ENCODE measurements around the gene DAB1. TPM values are rescaled to one million over a fixed set of nuclear protein-coding genes. Genes with fewer than 3 reads are reported as not detected.
A peak's percentile ranks its signal among the peaks of the same experiment; 100 is the strongest.
"Not testable (repeated sequence)": the region's sequence is repeated elsewhere in the genome, so short reads cannot be mapped to it uniquely, and the experiment has no call there.

The DAB1 gene
- total RNA-seq, 1 donor from 2014 or later = 35.9 TPM

DNA sequence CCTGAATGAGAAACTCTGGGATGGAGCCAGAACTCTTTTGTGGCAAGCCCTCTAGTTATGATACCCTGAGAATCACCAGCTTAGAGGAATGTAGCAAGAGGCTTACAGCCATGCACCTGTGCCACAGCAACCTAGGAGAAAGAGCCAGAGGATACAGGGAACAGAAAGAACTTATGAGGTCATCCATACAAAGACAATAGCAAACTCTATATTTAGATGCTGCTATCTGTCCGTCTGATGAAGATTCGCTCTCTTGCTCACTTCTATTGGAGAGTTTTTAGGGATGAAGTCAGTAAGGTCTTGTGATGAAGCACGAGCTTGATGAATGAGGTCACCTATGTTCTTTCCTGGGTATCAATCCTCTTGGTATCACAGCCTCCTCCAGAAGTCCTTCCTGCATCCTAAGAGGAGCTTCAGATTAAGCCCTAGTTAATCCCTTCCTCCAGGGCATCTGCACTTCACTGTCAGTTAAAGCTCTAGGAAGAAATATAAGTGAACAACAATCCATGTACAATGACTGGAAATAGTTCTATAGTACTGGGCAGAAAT, 185.6 kb downstream of the DAB1 start:
- DNase-seq (ENCODE audit: low spot score in 2 of 2) = no peak
- FAIRE-seq = no peak

DNA sequence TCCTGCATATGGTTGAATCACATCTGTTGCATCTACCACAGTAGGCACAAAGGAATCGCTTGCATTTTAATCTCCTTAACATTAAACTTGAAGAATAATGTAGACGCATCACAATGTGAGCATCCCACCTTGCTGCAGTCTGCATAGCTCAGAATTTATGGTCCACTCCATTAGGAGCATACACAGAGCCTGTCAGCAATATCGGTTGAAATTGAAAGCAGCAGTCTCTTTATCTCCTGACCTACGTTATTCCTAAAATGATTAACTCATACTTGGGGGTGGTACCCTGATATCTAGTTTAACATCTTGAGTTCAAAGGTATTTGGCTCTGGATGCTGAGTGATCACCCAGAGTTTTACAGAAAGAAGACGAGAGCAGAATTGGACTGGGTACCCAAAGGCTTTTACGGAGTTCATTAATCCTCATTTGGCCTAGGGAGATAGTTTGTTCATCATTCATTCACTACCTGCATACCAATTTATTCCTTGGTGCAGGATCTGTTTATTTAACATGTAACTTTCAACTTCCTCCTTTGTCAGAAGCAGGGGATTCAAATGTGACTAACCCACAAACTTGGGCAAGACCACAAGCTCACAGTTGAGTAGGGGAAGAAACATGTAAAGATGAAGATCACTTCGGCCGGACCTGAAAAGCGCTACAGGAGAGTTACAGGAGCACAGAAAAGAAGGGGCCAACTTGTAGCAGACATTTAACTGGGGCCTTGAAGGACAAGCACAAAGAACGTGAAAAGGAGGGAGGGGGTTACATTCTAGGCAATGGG, 187.9 kb downstream of the DAB1 start:
- no peak for FAIRE-seq
- DNase-seq (ENCODE audit: low spot score in 2 of 2) = no peak

- no peak for DNase-seq (ENCODE audit: low spot score in 2 of 2)
- FAIRE-seq = no peak
Measured at GRCh38 chr1:57234459-57234858, 189.4 kb downstream of the DAB1 start.

GRCh38 chr1:57232500-57232899, 191.4 kb downstream of the DAB1 start:
- no peak for DNase-seq (ENCODE audit: low spot score in 2 of 2)
- no peak for FAIRE-seq

DNA sequence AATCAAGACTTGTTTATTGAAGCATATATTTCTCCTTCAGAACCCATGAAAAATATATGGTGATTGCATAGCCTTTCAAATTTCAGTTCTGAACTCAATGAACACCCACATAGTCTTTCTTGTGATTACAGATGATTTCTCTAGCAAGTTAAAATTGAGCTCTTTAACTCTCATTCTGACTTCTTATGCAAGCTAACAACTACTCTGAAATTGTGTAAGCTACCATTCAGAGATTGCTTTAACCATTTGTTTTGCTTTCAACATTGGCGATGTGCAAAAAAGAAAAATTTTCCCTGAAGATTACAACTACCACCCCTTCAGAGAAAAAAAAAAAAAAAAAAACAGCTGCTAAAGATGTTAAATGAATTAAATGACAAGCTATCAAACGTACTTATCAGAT, 193.9 kb downstream of the DAB1 start:
- FAIRE-seq = no peak
- DNase-seq (ENCODE audit: low spot score in 2 of 2) = no peak

GRCh38 chr1:57229076-57229475, 194.8 kb downstream of the DAB1 start:
- no peak for FAIRE-seq
- no peak for DNase-seq (ENCODE audit: low spot score in 2 of 2)

- no peak for FAIRE-seq
- DNase-seq (ENCODE audit: low spot score in 2 of 2) = no peak
Measured at GRCh38 chr1:57222801-57223200, 201.1 kb downstream of the DAB1 start.

GRCh38 chr1:57222307-57222706, 201.6 kb downstream of the DAB1 start:
- FAIRE-seq (no peak), DNase-seq (ENCODE audit: low spot score in 2 of 2) (no peak)

- DNase-seq (ENCODE audit: low spot score in 2 of 2); FAIRE-seq: not testable (repeated sequence)
Measured at GRCh38 chr1:57220905-57221304, 203.0 kb downstream of the DAB1 start.

GRCh38 chr1:57218487-57219079, 205.3 kb downstream of the DAB1 start:
- FAIRE-seq (no peak), DNase-seq (ENCODE audit: low spot score in 2 of 2) (no peak)

DNA sequence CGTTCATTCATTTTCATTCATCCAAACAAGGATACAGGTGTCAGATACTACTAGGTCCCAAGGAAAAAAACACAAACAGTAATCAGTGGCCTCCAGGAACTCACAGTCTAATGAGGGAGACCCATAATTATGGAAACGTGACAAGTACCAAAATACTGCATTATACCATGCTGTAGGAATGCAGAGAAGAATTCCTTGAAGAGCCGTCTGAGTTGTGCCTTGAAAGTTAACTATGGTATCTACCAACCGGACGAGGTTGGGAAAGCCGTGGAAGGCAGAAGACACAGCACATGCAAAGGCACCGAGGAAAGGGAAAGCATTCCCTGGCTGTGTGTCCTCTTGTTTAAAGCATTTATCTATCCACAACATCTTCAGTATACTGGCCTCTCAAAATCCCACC, 206.0 kb downstream of the DAB1 start:
- DNase-seq (ENCODE audit: low spot score in 2 of 2) (no peak), FAIRE-seq (no peak)

DNA sequence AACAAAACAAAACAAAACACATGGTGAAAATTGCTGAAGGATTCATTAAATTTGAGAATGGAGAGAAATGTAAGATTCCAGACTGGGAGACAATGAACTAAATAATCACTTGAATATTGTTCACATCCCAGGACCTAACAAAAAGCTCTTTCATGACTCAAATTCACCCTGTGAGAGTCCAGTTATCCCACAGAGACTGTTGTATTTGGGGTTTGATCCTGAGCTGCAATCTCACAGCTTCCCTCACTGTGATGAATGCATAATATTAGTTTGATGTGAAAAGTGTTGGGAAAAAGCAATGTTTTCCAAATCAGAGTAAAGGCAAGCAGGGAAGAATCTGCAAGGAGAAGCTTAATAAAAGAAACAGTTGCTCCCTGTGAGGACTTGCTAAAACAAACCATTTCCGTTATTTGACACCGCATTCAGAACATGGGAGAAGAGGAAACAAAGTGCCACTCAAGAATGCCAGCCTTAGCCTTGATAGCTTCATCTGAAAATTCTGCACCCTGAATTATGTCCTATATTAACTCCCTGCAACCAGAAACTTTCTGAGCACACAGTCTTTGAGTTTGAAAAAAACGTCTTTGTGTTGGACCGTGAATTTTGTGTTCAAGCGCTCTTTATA, 208.8 kb downstream of the DAB1 start:
- FAIRE-seq = no peak
- DNase-seq (ENCODE audit: low spot score in 2 of 2) = no peak

GRCh38 chr1:57210881-57211280, 213.0 kb downstream of the DAB1 start:
- DNase-seq (ENCODE audit: low spot score in 2 of 2) (no peak), FAIRE-seq (no peak)

DNA sequence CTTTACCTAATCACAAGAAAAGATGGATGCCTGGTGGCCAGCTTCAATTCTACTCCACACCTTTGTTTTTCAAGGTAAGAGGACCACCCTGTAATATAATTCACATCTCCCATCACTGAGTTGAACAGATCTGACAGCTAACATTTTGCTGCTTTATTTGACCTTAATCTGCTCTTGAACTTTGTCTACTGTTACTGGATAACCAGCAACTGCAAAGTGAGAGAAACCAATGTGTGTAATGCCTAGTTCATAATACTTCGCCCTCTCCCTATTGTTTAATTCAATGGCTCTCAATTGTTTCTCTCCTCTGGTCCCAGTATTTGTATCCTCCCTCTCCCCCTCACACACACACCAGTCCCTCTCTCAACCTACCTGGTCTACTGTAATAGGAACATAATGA, 214.4 kb downstream of the DAB1 start:
- DNase-seq (ENCODE audit: low spot score in 2 of 2) (no peak), FAIRE-seq (no peak)

- no peak for DNase-seq (ENCODE audit: low spot score in 2 of 2)
- no peak for FAIRE-seq
Measured at GRCh38 chr1:57208741-57209302, 215.0 kb downstream of the DAB1 start.

DNA sequence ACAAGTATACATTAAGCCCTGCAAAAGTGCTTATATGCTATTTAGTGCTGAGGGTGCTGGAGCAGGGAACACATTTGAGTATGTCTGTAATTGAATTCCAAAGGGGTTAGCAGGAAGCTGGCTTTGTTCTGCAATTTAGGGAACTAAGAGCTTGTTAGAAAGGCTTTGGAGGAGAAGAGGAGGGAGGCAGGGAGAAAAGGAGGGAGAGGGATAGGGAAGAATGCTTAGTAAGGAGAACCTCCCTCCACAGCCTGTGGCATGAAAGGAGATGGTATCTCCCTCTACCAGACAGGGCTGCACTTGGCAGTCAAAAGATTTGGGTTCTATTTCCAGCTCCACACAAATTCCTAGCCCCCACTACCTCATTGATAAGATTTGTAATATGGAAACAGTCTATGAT, 217.8 kb downstream of the DAB1 start:
- no peak for FAIRE-seq
- no peak for DNase-seq (ENCODE audit: low spot score in 2 of 2)

GRCh38 chr1:57204942-57205787, 218.7 kb downstream of the DAB1 start:
- DNase-seq (ENCODE audit: low spot score in 2 of 2) (peak in 1 of 2 donors; percentile 3), FAIRE-seq (no peak)

- DNase-seq (ENCODE audit: low spot score in 2 of 2) = no peak
- no peak for FAIRE-seq
Measured at GRCh38 chr1:57204091-57204490, 219.8 kb downstream of the DAB1 start.

GRCh38 chr1:57202241-57202640, 221.6 kb downstream of the DAB1 start:
- DNase-seq (ENCODE audit: low spot score in 2 of 2) (no peak), FAIRE-seq (no peak)

DNA sequence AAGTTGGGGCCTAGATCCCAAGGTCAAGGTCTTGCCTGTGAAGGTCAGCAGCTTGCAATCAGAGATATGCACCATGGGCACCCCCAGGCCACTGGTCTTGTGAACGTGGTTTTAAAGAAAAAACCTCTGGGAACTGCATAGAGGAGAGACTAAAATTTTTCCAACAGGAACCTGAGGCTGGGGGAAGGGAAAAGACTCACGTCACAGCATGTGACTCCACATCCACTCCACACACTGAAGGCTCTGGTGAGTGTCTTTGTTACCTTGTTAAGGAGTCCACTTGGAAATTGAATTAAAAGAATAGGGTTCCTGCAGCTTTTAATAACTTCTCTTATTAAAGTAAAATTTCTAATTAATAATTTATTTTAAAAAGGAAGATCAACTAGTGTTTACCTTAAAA, 224.9 kb downstream of the DAB1 start:
- no peak for DNase-seq (ENCODE audit: low spot score in 2 of 2)
- no peak for FAIRE-seq
